Left ventricle myocardium inferior (tissue), 1 donor: ENCODE measurements around the gene MS4A1. TPM values are rescaled to one million over a fixed set of nuclear protein-coding genes. Genes with fewer than 3 reads are reported as not detected.

Source experiments
- DNase-seq: peaks from one replicate; pipeline ENCODE4 v3.0.0-alpha.2; 2020
- H3K27ac ChIP-seq: fragments of 200-600 bp; replicated peaks from 2 replicates; pipeline ENCODE4 v1.8.0; 2021
- H3K27me3 ChIP-seq: fragments of 200-600 bp; 2 replicates; pipeline ENCODE4 v1.8.0; 2021; ENCODE audit warnings: low read depth
- H3K36me3 ChIP-seq: fragments of 200-600 bp; 2 replicates; pipeline ENCODE4 v1.8.0; 2021
- H3K4me1 ChIP-seq: fragments of 200-600 bp; 2 replicates; pipeline ENCODE4 v1.8.0; 2021
- H3K4me3 ChIP-seq: fragments of 200-600 bp; 2 replicates; pipeline ENCODE4 v1.8.0; 2021; ENCODE audit warnings: mild to moderate bottlenecking, moderate library complexity
- H3K9me3 ChIP-seq: fragments of 200-600 bp; replicated peaks from 2 replicates; pipeline ENCODE4 v1.8.0; 2021
- CTCF ChIP-seq: fragments of 200-600 bp; IDR thresholded peaks from 2 replicates; pipeline ENCODE4 v1.8.0; 2021; ENCODE audit warnings: antibody characterized with exemption, mild to moderate bottlenecking, borderline replicate concordance
- intact Hi-C: fragments of 100-400 bp; cut with micrococcal nuclease; formaldehyde crosslinking; loops from one replicate; pipeline ENCODE4 v1.11.0; 2022
- long read RNA-seq: library from polyadenylated mRNA; unstranded; transcript quantifications from one replicate; pipeline ENCODE4 v2.0.0, GENCODE V29; 2021
- total RNA-seq: library from RNA; stranded (reverse); fragmentation: NEBNext Ultra II Directional; extraction: Animal tissue kit (Norgen Biotek cat#: 25700); gene quantifications from one replicate; pipeline ENCODE4 v1.2.1, GENCODE V29; 2021
- donor health status: DM: no; HTN: yes; CAD: no; lungs with severe emphysema.

MS4A1 gene
- not detected for total RNA-seq
- long read RNA-seq = 0 reads

- no peak for TF ChIP-seq CTCF
- no peaks in the 10 kb centered on the region for H3K36me3 ChIP-seq
- intact Hi-C loops = no loop called here
- H3K27me3 ChIP-seq = peaks cover 4% of the 10 kb centered on the region
- no peak for DNase-seq
- H3K27ac ChIP-seq = no peak within 1 kb of the TSS
- H3K9me3 ChIP-seq = no peaks in the 10 kb centered on the region
- no peaks in the 10 kb centered on the region for H3K4me1 ChIP-seq
- no peak within 1 kb of the TSS for H3K4me3 ChIP-seq
Observed at GRCh38 chr11:60455531-60456042, at the start of gene MS4A1. TSS of gene MS4A1 (plus strand) at chr11:60455847. CDS start at chr11:60462375, 6,528 bp downstream.

GRCh38 chr11:60420015-60420414, 35.6 kb upstream of the MS4A1 start:
- H3K36me3 ChIP-seq = no peaks in the 10 kb centered on the region
- no peak for TF ChIP-seq CTCF
- no peak for DNase-seq

GRCh38 chr11:60422609-60423008, 33.0 kb upstream of the MS4A1 start:
- Histone ChIP-seq H3K4me3 (no peak overlapping the region), H3K9me3 (peaks cover 21% of the 10 kb centered on the region), H3K4me1 (no peaks in the 10 kb centered on the region), H3K36me3 (no peaks in the 10 kb centered on the region), H3K27ac (no peak overlapping the region), H3K27me3 (no peaks in the 10 kb centered on the region)
- DNase-seq = no peak
- TF ChIP-seq CTCF = no peak
- intact Hi-C loops = no loop called here

More at GRCh38 chr11:60420015-60420414, 35.6 kb upstream of the MS4A1 start:
- H3K27me3 ChIP-seq = no peaks in the 10 kb centered on the region
- intact Hi-C loops = no loop called here
- H3K27ac ChIP-seq = no peak overlapping the region
- H3K9me3 ChIP-seq = peaks cover 21% of the 10 kb centered on the region
- H3K4me1 ChIP-seq = no peaks in the 10 kb centered on the region
- H3K4me3 ChIP-seq = no peak overlapping the region

DNA sequence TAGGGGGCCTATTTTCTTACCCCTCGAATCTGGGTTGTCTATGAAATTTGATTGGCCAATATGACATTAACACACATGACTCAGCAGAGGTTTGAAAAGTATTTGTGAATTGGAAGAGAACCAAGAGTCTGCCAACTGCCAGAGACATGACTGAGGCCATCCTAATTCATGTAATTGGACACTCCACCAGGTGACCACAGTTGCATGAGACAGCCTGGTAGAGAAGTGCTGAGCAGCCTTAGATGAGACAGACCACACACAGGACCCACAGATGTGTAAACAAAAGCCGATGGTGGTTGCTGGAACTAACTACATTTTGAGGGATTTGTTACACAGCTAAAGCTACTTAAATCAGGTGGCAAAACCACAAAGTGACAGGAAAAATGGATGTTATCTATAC, 27.1 kb upstream of the MS4A1 start:
- Histone ChIP-seq H3K9me3 (no peaks in the 10 kb centered on the region), H3K4me1 (no peaks in the 10 kb centered on the region)
- no peak for DNase-seq

DNA sequence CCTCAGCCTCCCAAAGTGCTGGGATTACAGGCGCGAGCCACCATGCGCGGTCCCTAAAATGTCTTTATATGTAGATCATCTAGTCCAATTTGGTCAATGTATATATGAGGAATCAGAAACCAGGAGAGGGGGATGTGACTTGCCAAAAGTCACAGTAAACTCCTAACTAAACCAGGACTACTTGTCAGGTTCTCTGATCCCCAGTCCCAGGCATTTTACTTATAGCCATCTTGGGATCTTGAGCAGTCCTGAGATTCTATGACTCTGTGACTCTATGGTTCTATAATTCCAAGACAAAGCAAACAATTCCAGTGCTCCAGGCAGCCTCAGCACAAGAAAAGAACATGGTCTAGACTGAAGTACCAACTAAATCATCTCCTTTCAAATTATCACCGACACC, 26.4 kb upstream of the MS4A1 start, which contains the start of gene MS4A5:
TSS of gene MS4A5 (plus strand) at position 301 of the 400 bp plus-strand sequence. CDS start 103 bp downstream, outside the sequence.
- Histone ChIP-seq H3K4me1 (no peaks in the 10 kb centered on the region), H3K9me3 (no peaks in the 10 kb centered on the region), H3K36me3 (no peaks in the 10 kb centered on the region), H3K27ac (no peak within 1 kb of the TSS), H3K27me3 (no peaks in the 10 kb centered on the region), H3K4me3 (no peak within 1 kb of the TSS)
- intact Hi-C loops = no loop called here
- TF ChIP-seq CTCF = no peak
- no peak for DNase-seq

More for the DNA sequence above, 27.1 kb upstream of the MS4A1 start:
- Histone ChIP-seq H3K4me3 (no peak overlapping the region), H3K27ac (no peak overlapping the region), H3K27me3 (no peaks in the 10 kb centered on the region), H3K36me3 (no peaks in the 10 kb centered on the region)
- TF ChIP-seq CTCF = no peak
- intact Hi-C loops = no loop called here

DNA sequence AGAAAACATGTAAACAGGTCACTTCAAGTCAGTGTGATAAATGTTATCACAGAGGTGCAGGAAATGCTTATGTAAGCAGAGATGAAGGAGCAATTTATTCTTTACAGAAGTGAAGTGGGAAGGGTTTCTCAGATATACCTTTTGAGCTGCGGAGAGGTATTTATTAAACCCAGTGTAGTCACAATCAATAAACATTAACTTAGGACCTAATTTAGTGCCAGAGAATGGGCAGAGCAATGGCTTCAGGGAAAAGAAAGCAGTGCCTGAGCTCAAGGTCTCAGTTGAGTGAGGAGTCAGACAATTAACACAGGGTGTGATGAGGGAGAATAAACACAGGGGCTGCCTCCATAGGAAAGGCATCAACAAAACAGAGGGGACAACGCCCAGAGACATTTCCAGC, 24.4 kb upstream of the MS4A1 start:
- no peak for TF ChIP-seq CTCF
- no peak for DNase-seq
- H3K27me3 ChIP-seq = no peaks in the 10 kb centered on the region

More for the DNA sequence above, 24.4 kb upstream of the MS4A1 start:
- Histone ChIP-seq H3K36me3 (no peaks in the 10 kb centered on the region), H3K9me3 (no peaks in the 10 kb centered on the region), H3K27ac (no peak overlapping the region), H3K4me1 (no peaks in the 10 kb centered on the region), H3K4me3 (no peak overlapping the region)
- intact Hi-C loops = no loop called here
